Measurements from ENCODE around the gene USP7.

DNA sequence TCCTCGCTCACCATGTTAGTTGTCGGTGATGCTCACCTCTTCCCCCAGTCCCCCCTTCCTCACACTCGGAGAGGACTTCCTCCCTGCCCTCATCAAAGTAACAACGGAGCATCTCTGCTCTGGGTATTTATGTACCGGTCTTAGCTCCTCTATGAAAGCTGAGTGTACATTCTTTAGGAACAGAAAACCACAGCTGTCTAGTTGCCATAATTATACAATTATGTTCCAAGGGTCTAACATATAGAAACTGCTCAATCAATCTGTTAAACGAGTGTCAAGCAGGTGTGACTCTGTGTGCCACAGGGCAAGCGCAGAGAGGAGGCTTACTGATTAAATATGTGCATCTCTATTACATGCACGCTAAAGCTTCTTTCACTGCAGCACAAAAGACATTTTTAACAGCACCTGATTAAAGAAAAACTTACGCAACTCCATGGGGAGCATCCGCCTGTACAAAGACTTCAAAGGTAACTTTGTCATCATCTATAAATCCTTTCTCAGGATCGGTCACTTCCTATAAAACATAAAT, 43.7 kb downstream of the USP7 start:
- TF ChIP-seq SP1 (IDR thresholded peaks at IDR 0.05), result no peak
- no peak for TF ChIP-seq HDGF (IDR thresholded peaks at IDR 0.05; ENCODE audit: borderline replicate concordance)
- TF ChIP-seq ZNF384 (IDR thresholded peaks at IDR 0.05), result no peak

All from HEK293T (cell line).